GM23248 (cell line): ENCODE data around the gene ODAD2. TPM values are rescaled to one million over a fixed set of nuclear protein-coding genes. Genes with fewer than 3 reads are reported as not detected.

Experiments
- DNase-seq: peaks from one replicate; pipeline ENCODE4 v3.0.0-alpha.2; 2015
- H2AFZ ChIP-seq: fragments of 200-600 bp; sonication (generic); 2 replicates; pipeline ENCODE4 v1.6.1; 2016; ENCODE audit warnings: antibody characterized with exemption
- H3F3A ChIP-seq: fragments of 200-600 bp; sonication (generic); 2 replicates; pipeline ENCODE4 v1.6.1; 2016; ENCODE audit warnings: mild to moderate bottlenecking, antibody characterized with exemption, mixed run types; ENCODE audit not compliant: insufficient read depth
- H3K27ac ChIP-seq: fragments of 200-600 bp; sonication (generic); 2 replicates; pipeline ENCODE4 v1.5.1; 2016; ENCODE audit warnings: mild to moderate bottlenecking
- H3K27me3 ChIP-seq: fragments of 200-600 bp; sonication (generic); replicated peaks from 2 replicates; pipeline ENCODE4 v1.6.1; 2016; ENCODE audit warnings: mild to moderate bottlenecking; ENCODE audit not compliant: insufficient read depth
- H3K36me3 ChIP-seq: fragments of 200-600 bp; sonication (generic); 2 replicates; pipeline ENCODE4 v1.6.1; 2016; ENCODE audit warnings: low read depth, mild to moderate bottlenecking
- H3K4me1 ChIP-seq: fragments of 200-600 bp; sonication (generic); 2 replicates; pipeline ENCODE4 v1.6.1; 2016; ENCODE audit warnings: mild to moderate bottlenecking; ENCODE audit not compliant: insufficient read depth
- H3K4me2 ChIP-seq: fragments of 200-600 bp; sonication (generic); one replicate; pipeline ENCODE4 v1.6.1; 2016; ENCODE audit warnings: mild to moderate bottlenecking; ENCODE audit not compliant: unreplicated experiment
- H3K4me3 ChIP-seq: fragments of 200-600 bp; sonication (generic); 2 replicates; pipeline ENCODE4 v1.5.1; 2016; ENCODE audit warnings: mild to moderate bottlenecking
- H3K79me2 ChIP-seq: fragments of 200-600 bp; sonication (generic); 2 replicates; pipeline ENCODE4 v1.6.1; 2016; ENCODE audit warnings: mild to moderate bottlenecking; ENCODE audit not compliant: insufficient read depth
- H3K9ac ChIP-seq: fragments of 200-600 bp; sonication (generic); 2 replicates; pipeline ENCODE4 v1.6.1; 2016; ENCODE audit warnings: mild to moderate bottlenecking
- H3K9me2 ChIP-seq: fragments of 200-600 bp; sonication (generic); 2 replicates; pipeline ENCODE4 v1.6.1; 2016; ENCODE audit warnings: mixed run types, mild to moderate bottlenecking, moderate library complexity; ENCODE audit not compliant: insufficient read depth
- H3K9me3 ChIP-seq: fragments of 200-600 bp; sonication (generic); one replicate; pipeline ENCODE4 v1.6.1; 2017; ENCODE audit warnings: low read depth
- H4K20me1 ChIP-seq: fragments of 200-600 bp; sonication (generic); 2 replicates; pipeline ENCODE4 v1.6.0; 2016; ENCODE audit not compliant: insufficient read depth
- EZH2 ChIP-seq: fragments of 200-600 bp; sonication (generic); IDR thresholded peaks from 2 replicates; pipeline ENCODE4 v1.6.1; 2018; ENCODE audit warnings: antibody characterized with exemption, mild to moderate bottlenecking; ENCODE audit not compliant: insufficient read depth, poor library complexity, severe bottlenecking
- EZH2phosphoT487 ChIP-seq: fragments of 200-600 bp; sonication (generic); IDR thresholded peaks from 2 replicates; pipeline ENCODE4 v1.6.1; 2018; ENCODE audit warnings: antibody characterized with exemption, moderate library complexity, mild to moderate bottlenecking, low read depth; ENCODE audit not compliant: insufficient read depth
- WGBS, 2 experiments: methylation state at CpG; one replicate each; pipeline ENCODE4 v1.1.6; 2015 to 2017; ENCODE audit warnings: low lambda C conversion rate in 2 of 2, low coverage in 1 of 2; ENCODE audit errors: missing lambda C conversion rate in 2 of 2; 5-methylcytosine and 5-hydroxymethylcytosine counted together
- in situ Hi-C: fragments of 300-500 bp; cut with MboI; formaldehyde crosslinking; loops from 2 replicates; pipeline ENCODE4 v1.15.0; 2020
- polyA plus RNA-seq: library from polyadenylated mRNA; unstranded; fragments of >200 nt; fragmentation: Nextera tagmentation; extraction: Ambion mirVana; gene quantifications from 2 replicates; pipeline ENCODE4 v1.2.1, GENCODE V29; 2016
- total RNA-seq: library from RNA; depleted of rRNA; stranded (reverse); fragments of >200 nt; shearing (Covaris generic); gene quantifications from 2 replicates; pipeline ENCODE4 v1.2.3, GENCODE V29; 2014

ODAD2 gene
- total and polyA plus RNA-seq, 2 experiments from 2014 or later = 1.5 to 1.7 TPM

DNA sequence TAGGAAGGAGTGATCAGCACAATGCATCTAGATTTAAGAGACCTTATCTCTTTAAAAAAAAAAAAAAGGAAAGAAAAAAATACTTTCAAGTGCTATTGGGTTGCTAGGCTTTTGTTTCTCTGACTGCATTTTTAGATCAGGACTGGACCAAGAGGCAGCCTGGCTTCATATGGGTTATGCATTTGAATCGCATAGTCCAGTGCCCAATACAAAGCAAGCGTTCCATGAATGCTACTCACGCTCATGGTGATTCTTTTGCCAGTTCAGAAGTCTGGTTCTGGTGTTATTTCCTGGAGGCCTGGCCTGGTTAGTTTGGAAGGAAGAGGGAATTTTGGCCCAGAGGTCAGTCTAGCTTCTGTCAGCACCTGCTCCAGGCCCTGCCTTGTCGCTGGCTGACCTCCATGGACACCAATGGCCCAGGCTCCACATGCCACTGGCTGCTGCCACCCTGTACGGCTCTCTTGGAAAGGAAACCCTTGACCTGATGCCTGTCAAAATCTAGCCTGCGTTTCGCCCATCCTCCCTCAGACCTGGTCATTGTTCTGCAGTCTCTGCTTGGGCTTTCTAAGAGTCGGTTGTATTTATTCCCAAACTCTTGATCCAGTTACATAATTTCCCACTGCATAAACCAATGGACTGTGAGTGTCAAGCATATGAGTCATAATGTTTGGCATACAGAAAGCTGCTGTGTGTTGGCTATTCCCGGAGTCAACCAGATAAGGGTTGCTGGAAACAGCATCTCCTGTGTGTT lies 178.9 kb downstream of the ODAD2 start:
- no peaks in the 10 kb centered on the region for H3K9me2 ChIP-seq
- H3K4me3 ChIP-seq = no peak overlapping the region
- no peaks in the 10 kb centered on the region for H4K20me1 ChIP-seq
- in situ Hi-C loops = no loop called here
- no peak overlapping the region for H3K27ac ChIP-seq
- no peak overlapping the region for H3K4me2 ChIP-seq
- H3K9ac ChIP-seq = no peak overlapping the region
- DNase-seq = peak; percentile 76
- H3F3A ChIP-seq = no peaks in the 10 kb centered on the region
- H2AFZ ChIP-seq = no peak overlapping the region
- H3K27me3 ChIP-seq = no peaks in the 10 kb centered on the region
- no peak for TF ChIP-seq EZH2phosphoT487
- no peak for TF ChIP-seq EZH2
- 69 to 72% methylated on average over 9 of the region's 9 CpGs for WGBS, 2 experiments
- H3K4me1 ChIP-seq = peaks cover 14% of the 10 kb centered on the region; the same call in 1 of the 2 replicates
- no peaks in the 10 kb centered on the region for H3K36me3 ChIP-seq
- no peaks in the 10 kb centered on the region for H3K79me2 ChIP-seq
- H3K9me3 ChIP-seq = no peaks in the 10 kb centered on the region

DNA sequence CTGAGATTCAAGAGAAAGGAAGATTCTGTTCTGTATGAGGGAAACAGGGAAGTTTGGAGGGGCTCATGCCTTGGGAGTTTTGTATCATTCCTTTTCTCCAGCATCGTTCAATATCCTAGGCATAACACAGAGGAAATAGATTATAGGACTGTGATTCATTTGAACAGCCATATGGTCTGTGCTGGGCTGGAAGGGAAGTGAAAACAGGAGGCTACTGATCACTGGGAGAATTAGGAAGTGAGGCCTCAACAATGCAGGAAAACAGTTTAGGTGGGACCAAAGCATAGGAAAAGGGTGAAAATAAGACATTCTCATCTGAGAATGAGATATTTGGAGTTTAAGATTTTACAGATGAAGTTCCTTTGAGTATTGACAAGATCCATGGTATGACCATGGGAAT lies 182.6 kb downstream of the ODAD2 start:
- no peak for DNase-seq
- in situ Hi-C loops = no loop called here
- Histone ChIP-seq H2AFZ (no peak overlapping the region), H3K9me2 (no peaks in the 10 kb centered on the region), H3K4me3 (no peak overlapping the region), H4K20me1 (no peaks in the 10 kb centered on the region), H3K9me3 (no peaks in the 10 kb centered on the region), H3F3A (no peaks in the 10 kb centered on the region), H3K4me2 (no peak overlapping the region), H3K27me3 (no peaks in the 10 kb centered on the region), H3K4me1 (peaks cover 6% of the 10 kb centered on the region; the same call in 1 of the 2 replicates), H3K79me2 (no peaks in the 10 kb centered on the region), H3K36me3 (no peaks in the 10 kb centered on the region), H3K27ac (no peak overlapping the region), H3K9ac (no peak overlapping the region)
- WGBS, 2 experiments = 4 to 7% methylated on average over 1 of the region's 1 CpG
- TF ChIP-seq EZH2 = no peak

DNA sequence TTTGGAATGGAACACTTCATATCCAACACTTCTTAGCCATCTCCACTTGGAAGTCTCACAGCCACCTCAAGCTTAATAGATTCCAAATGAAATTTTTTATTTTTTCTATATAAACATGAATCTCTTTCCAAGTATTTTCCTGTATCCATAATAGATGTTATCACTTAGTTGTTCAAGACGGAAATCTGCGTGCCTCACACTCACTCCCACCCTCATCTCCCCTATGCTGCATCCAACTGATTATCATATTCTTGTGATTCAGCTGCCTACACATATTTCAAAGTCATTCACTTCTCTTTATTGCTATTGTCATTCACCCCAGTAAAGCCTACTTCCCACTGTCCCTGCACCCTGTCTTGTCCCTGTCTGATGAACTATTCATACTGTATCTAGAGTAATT lies 183.0 kb downstream of the ODAD2 start:
- H3K79me2 ChIP-seq = no peaks in the 10 kb centered on the region
- no peaks in the 10 kb centered on the region for H3K36me3 ChIP-seq
- H4K20me1 ChIP-seq = no peaks in the 10 kb centered on the region
- in situ Hi-C loops = no loop called here
- TF ChIP-seq EZH2phosphoT487 (no peak), EZH2 (no peak)
- H3K4me3 ChIP-seq = no peak overlapping the region
- no peaks in the 10 kb centered on the region for H3K9me2 ChIP-seq
- no peak overlapping the region for H2AFZ ChIP-seq
- H3F3A ChIP-seq = no peaks in the 10 kb centered on the region
- DNase-seq = no peak
- no peaks in the 10 kb centered on the region for H3K27me3 ChIP-seq
- H3K4me1 ChIP-seq = peaks cover 6% of the 10 kb centered on the region; the same call in 1 of the 2 replicates
- H3K27ac ChIP-seq = no peak overlapping the region
- H3K9ac ChIP-seq = no peak overlapping the region
- no peak overlapping the region for H3K4me2 ChIP-seq
- 73 to 78% methylated on average over 2 of the region's 2 CpGs for WGBS, 2 experiments
- H3K9me3 ChIP-seq = no peaks in the 10 kb centered on the region

DNA sequence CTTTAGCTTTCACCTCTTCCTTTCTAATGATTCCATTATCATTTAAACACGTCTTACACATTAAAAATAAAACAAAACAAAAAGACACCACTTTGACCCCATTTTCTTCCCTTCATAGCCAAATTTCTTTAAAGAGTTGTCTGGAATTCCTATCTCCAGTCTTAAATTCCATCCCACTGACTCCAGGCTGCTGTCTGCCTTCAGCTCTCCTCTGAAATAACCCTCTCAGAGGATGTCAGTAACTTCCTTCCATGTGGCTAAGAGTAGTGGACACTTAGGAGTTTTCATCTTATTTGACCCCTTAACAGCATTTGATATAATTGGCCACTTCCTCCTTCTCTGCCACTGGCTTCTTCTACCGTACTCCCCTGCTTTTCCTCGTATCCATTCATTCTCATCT lies 183.6 kb downstream of the ODAD2 start:
- 48 to 57% methylated on average over 3 of the region's 3 CpGs for WGBS, 2 experiments
- H3K36me3 ChIP-seq = no peaks in the 10 kb centered on the region
- H3K9me3 ChIP-seq = no peaks in the 10 kb centered on the region
- no peak overlapping the region for H3K4me2 ChIP-seq
- DNase-seq = peak; percentile 20
- H3K9me2 ChIP-seq = no peaks in the 10 kb centered on the region
- in situ Hi-C loops = no loop called here
- H3K27ac ChIP-seq = no peak overlapping the region
- no peak overlapping the region for H3K9ac ChIP-seq
- no peak overlapping the region for H2AFZ ChIP-seq
- no peaks in the 10 kb centered on the region for H3K79me2 ChIP-seq
- H3F3A ChIP-seq = no peaks in the 10 kb centered on the region
- peaks cover 3% of the 10 kb centered on the region; the same call in 1 of the 2 replicates for H3K4me1 ChIP-seq
- no peaks in the 10 kb centered on the region for H3K27me3 ChIP-seq
- TF ChIP-seq EZH2 (no peak), EZH2phosphoT487 (no peak)
- H4K20me1 ChIP-seq = no peaks in the 10 kb centered on the region
- H3K4me3 ChIP-seq = no peak overlapping the region
